Sigmoid colon (tissue), 7 donors: ENCODE results near the gene JAZF1. TPM values are rescaled to one million over a fixed set of nuclear protein-coding genes. Genes with fewer than 3 reads are reported as not detected.

ENCODE experiments used
- DNase-seq: peaks from one replicate; pipeline ENCODE4 v3.0.0-alpha.2; 2019
- H3K27ac ChIP-seq, 4 donors: fragments of 200-600 bp; sonication (generic); one replicate each; pipeline ENCODE4 v1.5.1; 2016 to 2019; ENCODE audit warnings: mild to moderate bottlenecking in 1 of 4
- H3K27me3 ChIP-seq, 3 donors: fragments of 200-600 bp; sonication (generic); one replicate each; pipeline ENCODE4 v1.5.1; 2019; ENCODE audit warnings: mild to moderate bottlenecking in 1 of 3
- H3K36me3 ChIP-seq, 4 donors: fragments of 200-600 bp; sonication (generic); one replicate each; pipeline ENCODE4 v1.5.1; 2016 to 2019
- H3K4me1 ChIP-seq, 4 donors: fragments of 200-600 bp; sonication (generic); one replicate each; pipeline ENCODE4 v1.5.1; 2017 to 2019
- H3K4me3 ChIP-seq, 4 donors: fragments of 200-600 bp; sonication (generic); one replicate each; pipeline ENCODE4 v1.5.1; 2017 to 2019; ENCODE audit warnings: mild to moderate bottlenecking in 2 of 4, moderate library complexity in 1 of 4
- H3K9me3 ChIP-seq, 4 donors: fragments of 200-600 bp in 3 of 4; sonication (generic) in 3 of 4; one replicate each; pipeline versions ENCODE4 v1.5.1 to v1.6.1; 2013 to 2019
- EP300 ChIP-seq, 4 donors: sonication (generic); formaldehyde crosslinking; IDR thresholded peaks; one replicate each; pipeline ENCODE4 v1.6.1; 2017; ENCODE audit warnings: antibody characterized with exemption in 4 of 4
- POLR2A ChIP-seq, 2 donors: fragments of 450-650 bp; IDR thresholded peaks; one replicate each; pipeline ENCODE4 v1.6.1; 2016; ENCODE audit warnings: antibody characterized with exemption in 2 of 2, mild to moderate bottlenecking in 2 of 2, moderate library complexity in 2 of 2
- POLR2AphosphoS5 ChIP-seq, 4 donors: sonication (generic); formaldehyde crosslinking; IDR thresholded peaks; one replicate each; pipeline ENCODE4 v1.6.1; 2017; ENCODE audit warnings: antibody characterized with exemption in 4 of 4
- WGBS, 2 donors: extraction: QIAGEN DNeasy Blood & Tissue Kit; methylation state at CpG; one replicate each; pipeline ENCODE4 v1.1.7; 2013; 5-methylcytosine and 5-hydroxymethylcytosine counted together
- intact Hi-C: fragments of 100-400 bp; cut with DNase I; formaldehyde crosslinking; loops from one replicate; pipeline ENCODE4 v1.15.1; 2023
- polyA plus RNA-seq, 3 donors: library from polyadenylated mRNA; stranded (reverse); fragments of 200-250 nt; gene quantifications; one replicate each; pipeline ENCODE4 v1.2.3, GENCODE V29; 2013
- total RNA-seq, 4 donors: library from RNA; depleted of rRNA; stranded (reverse); fragments of >200 nt; gene quantifications; one replicate each; pipeline ENCODE4 v1.1.0, GENCODE V29; 2016
- TF ChIP-seq, protein P1 (sequence below), 4 experiments: fragments of 450-650 bp in 3 of 4; fragments of 200-600 bp in 1 of 4; IDR thresholded peaks; one replicate each; pipeline ENCODE4 v1.5.1; 2016 to 2019; ENCODE audit warnings: antibody characterized with exemption in 4 of 4, mild to moderate bottlenecking in 3 of 4, moderate library complexity in 2 of 4
- donor health status: healthy with polysubstance abuse.
- donor health status: Bipolar disorder and iron deficiency.
- donor health status: healthy.

Gene JAZF1
- total and polyA plus RNA-seq, 7 donors: 4.2 to 59.6 (median 46.4) TPM

DNA sequence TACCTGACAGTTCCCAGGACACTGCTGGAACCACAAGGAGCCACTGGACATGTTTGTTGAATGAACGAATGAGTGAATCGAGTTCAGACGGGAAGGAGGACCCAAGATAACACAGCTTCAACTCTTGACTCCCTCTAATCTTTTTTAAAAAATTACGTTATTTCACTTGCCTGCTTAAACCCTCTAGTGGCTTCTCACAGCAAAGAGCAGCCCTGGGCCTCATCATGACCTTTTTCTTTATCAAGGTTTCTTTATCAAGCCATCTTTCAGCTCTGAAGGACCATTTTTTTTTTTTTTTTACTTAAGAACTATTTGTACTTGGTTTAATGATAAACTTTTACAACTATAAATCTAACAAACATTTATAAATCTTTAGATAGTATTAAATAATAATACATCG lies 330.1 kb downstream of the JAZF1 start:
- no peaks in the 10 kb centered on the region for H3K4me1 ChIP-seq
- H3K36me3 ChIP-seq: no peaks in the 10 kb centered on the region
- no peak for DNase-seq
- H3K27me3 ChIP-seq: no peaks in the 10 kb centered on the region
- H3K9me3 ChIP-seq: no peaks in the 10 kb centered on the region
- WGBS, 2 donors: 79 to 95% methylated on average over 5 of the region's 5 CpGs
- no peak overlapping the region for H3K4me3 ChIP-seq
- TF ChIP-seq POLR2AphosphoS5 (IDR thresholded peaks at IDR 0.05) (no peak), EP300 (IDR thresholded peaks at IDR 0.05) (no peak), POLR2A (IDR thresholded peaks at IDR 0.05) (no peak)
- TF ChIP-seq, protein P1, sequence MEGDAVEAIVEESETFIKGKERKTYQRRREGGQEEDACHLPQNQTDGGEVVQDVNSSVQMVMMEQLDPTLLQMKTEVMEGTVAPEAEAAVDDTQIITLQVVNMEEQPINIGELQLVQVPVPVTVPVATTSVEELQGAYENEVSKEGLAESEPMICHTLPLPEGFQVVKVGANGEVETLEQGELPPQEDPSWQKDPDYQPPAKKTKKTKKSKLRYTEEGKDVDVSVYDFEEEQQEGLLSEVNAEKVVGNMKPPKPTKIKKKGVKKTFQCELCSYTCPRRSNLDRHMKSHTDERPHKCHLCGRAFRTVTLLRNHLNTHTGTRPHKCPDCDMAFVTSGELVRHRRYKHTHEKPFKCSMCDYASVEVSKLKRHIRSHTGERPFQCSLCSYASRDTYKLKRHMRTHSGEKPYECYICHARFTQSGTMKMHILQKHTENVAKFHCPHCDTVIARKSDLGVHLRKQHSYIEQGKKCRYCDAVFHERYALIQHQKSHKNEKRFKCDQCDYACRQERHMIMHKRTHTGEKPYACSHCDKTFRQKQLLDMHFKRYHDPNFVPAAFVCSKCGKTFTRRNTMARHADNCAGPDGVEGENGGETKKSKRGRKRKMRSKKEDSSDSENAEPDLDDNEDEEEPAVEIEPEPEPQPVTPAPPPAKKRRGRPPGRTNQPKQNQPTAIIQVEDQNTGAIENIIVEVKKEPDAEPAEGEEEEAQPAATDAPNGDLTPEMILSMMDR (IDR thresholded peaks at IDR 0.05): no peak
- H3K27ac ChIP-seq: no peak overlapping the region
- intact Hi-C loops: no loop called here

DNA sequence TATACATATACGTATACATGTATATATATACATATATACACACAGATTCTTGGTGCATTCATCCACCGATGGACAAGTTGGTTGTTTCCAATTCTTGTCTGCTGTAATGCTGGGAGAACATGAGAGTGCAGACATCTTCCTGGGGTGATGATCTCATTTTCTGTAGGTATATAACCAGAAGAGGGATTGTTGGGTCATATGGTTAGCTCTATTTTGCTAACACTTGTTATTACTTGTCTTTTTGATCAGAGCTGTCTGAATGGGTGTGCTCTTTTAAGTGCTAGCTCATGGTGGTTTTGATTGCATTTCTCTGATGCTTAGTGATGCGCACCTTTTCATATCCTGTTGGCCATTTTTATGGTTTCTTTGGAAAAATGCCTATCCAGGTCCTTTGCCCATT lies 334.2 kb downstream of the JAZF1 start:
- Histone ChIP-seq H3K4me3 (no peak overlapping the region), H3K27ac (no peak overlapping the region), H3K36me3 (no peaks in the 10 kb centered on the region), H3K4me1 (peaks cover 0 to 21% (median 19%) of the 10 kb centered on the region in 4 donors), H3K27me3 (no peaks in the 10 kb centered on the region), H3K9me3 (no peaks in the 10 kb centered on the region)
- no peak for TF ChIP-seq EP300 (IDR thresholded peaks at IDR 0.05)
- TF ChIP-seq, protein P1 (IDR thresholded peaks at IDR 0.05): no peak
- TF ChIP-seq POLR2A (IDR thresholded peaks at IDR 0.05): no peak
- no peak for TF ChIP-seq POLR2AphosphoS5 (IDR thresholded peaks at IDR 0.05)
- no peak for DNase-seq
- WGBS, 2 donors: 98 to 99% methylated on average over 3 of the region's 3 CpGs
- intact Hi-C loops: no loop called here

DNA sequence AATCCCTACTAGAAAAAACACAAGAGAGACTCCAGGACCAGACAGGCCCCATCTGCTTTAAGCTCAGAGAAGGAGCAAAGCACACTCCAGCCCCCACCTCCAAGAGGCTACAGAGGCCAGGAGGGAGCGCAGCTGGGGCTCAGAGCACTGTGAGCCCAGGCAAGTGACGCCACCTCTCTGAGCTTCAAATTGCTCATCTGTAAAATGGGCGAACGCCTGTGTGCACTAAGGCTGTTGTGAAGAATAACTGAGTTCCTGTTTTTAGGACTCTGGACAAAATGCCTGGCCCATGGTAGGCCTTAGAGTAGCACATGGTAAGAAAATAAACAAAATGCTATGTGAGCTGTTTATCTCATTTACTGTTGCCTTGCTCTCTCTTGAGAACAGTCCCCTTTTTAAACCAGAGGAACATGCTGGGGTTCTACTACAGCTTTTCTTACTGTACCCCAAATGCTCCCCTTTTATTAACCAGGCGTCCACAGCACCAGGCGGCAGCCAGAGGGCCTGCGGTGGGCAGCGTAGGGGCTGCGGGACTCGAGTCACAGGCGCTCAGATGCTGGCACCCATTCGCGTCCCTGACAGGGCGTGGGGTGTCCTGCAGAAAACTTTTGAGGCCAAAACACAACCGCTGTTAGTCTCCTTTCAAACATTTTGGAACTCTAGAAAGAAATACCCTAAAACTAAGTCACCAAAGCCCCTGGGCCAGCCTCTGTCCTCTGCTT lies 336.9 kb downstream of the JAZF1 start:
- no peak for DNase-seq
- 95 to 96% methylated on average over 15 of the region's 15 CpGs for WGBS, 2 donors
- Histone ChIP-seq H3K36me3 (peaks cover 0 to 14% (median 2%) of the 10 kb centered on the region in 4 donors), H3K9me3 (no peaks in the 10 kb centered on the region), H3K4me3 (no peak overlapping the region), H3K27me3 (no peaks in the 10 kb centered on the region), H3K27ac (no peak overlapping the region), H3K4me1 (peaks cover 0 to 21% (median 19%) of the 10 kb centered on the region in 4 donors)
- TF ChIP-seq POLR2AphosphoS5 (IDR thresholded peaks at IDR 0.05) (no peak), POLR2A (IDR thresholded peaks at IDR 0.05) (no peak), EP300 (IDR thresholded peaks at IDR 0.05) (no peak)
- TF ChIP-seq, protein P1 (IDR thresholded peaks at IDR 0.05): no peak
- intact Hi-C loops: no loop called here

DNA sequence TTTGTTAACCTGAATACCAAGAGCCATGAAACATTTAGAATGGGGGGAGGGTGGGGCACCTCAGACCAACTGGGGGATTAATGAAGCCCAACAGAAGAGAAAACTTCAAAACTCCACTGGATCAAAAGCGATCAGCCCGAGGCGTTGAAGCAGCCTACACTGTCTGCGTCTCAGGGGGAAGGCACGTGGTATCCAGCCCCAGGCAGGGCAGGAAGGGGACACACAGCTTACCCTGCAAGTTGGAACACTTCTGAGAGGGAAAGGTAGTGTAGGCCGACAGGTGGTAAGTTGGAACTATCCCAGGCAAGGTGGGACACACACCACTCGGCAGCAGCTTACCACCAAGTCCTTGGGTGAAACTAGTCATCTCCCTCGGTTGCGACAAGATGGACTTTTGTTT lies 337.7 kb downstream of the JAZF1 start:
- H3K4me3 ChIP-seq: no peak overlapping the region
- H3K4me1 ChIP-seq: peaks cover 0 to 21% (median 19%) of the 10 kb centered on the region in 4 donors
- TF ChIP-seq POLR2A (IDR thresholded peaks at IDR 0.05) (no peak), EP300 (IDR thresholded peaks at IDR 0.05) (no peak), POLR2AphosphoS5 (IDR thresholded peaks at IDR 0.05) (no peak)
- TF ChIP-seq, protein P1 (IDR thresholded peaks at IDR 0.05): no peak
- H3K27ac ChIP-seq: no peak overlapping the region
- peaks cover 0 to 14% (median 2%) of the 10 kb centered on the region in 4 donors for H3K36me3 ChIP-seq
- no peaks in the 10 kb centered on the region for H3K27me3 ChIP-seq
- WGBS, 2 donors: 87 to 92% methylated on average over 9 of the region's 9 CpGs
- intact Hi-C loops: no loop called here
- no peaks in the 10 kb centered on the region for H3K9me3 ChIP-seq
- no peak for DNase-seq
